Activated T-helper 2 cell treated with anti-CD3 and anti-CD28 coated beads, Interferon-gamma antibody, Interleukin-2, Interleukin-4, amounts not matched to agents 10 μg/mL and 5 μg/mL and 100 μg/mL, durations not matched to agents 14 hours and 24 hours and 36 hours (primary cell): ENCODE results near the gene GVQW3. TPM values are rescaled to one million over a fixed set of nuclear protein-coding genes. Genes with fewer than 3 reads are reported as not detected.

Experiments used
- total RNA-seq: library from RNA; stranded (reverse); gene quantifications from 2 replicates; pipeline ENCODE4 v1.2.3, GENCODE V29; 2022

GVQW3 gene
- total RNA-seq, 1 donor from 2014 or later: 4.4 TPM

Other genes starting within 250 kb of the GVQW3 start
- 0.91 TPM in 1 of 2 replicates, not detected in the other for gene WNT11, start 174.8 kb upstream of the GVQW3 start, total RNA-seq
- 63.1 and 66.0 TPM in 2 replicates for gene THAP12, start 191 bp upstream of the GVQW3 start, total RNA-seq
- 31.5 and 32.0 TPM in 2 replicates for gene EMSY, start 63.7 kb downstream of the GVQW3 start, total RNA-seq